Uterus (tissue), 2 donors: ENCODE results near the gene CEACAM18.

Experiments
- POLR2A ChIP-seq, 2 donors: fragments of 450-650 bp; IDR thresholded peaks; one replicate each; pipeline ENCODE4 v1.6.1; 2016; ENCODE audit warnings: antibody characterized with exemption in 2 of 2, mild to moderate bottlenecking in 1 of 2, moderate library complexity in 1 of 2
- TF ChIP-seq, protein P1 (sequence below), 4 experiments: fragments of 200-600 bp in 2 of 4; fragments of 450-650 bp in 2 of 4; sonication (generic) in 2 of 4; IDR thresholded peaks; one replicate each; pipeline ENCODE4 v1.5.1; 2016 to 2019; ENCODE audit warnings: antibody characterized with exemption in 4 of 4, mild to moderate bottlenecking in 2 of 4, moderate library complexity in 1 of 4

DNA sequence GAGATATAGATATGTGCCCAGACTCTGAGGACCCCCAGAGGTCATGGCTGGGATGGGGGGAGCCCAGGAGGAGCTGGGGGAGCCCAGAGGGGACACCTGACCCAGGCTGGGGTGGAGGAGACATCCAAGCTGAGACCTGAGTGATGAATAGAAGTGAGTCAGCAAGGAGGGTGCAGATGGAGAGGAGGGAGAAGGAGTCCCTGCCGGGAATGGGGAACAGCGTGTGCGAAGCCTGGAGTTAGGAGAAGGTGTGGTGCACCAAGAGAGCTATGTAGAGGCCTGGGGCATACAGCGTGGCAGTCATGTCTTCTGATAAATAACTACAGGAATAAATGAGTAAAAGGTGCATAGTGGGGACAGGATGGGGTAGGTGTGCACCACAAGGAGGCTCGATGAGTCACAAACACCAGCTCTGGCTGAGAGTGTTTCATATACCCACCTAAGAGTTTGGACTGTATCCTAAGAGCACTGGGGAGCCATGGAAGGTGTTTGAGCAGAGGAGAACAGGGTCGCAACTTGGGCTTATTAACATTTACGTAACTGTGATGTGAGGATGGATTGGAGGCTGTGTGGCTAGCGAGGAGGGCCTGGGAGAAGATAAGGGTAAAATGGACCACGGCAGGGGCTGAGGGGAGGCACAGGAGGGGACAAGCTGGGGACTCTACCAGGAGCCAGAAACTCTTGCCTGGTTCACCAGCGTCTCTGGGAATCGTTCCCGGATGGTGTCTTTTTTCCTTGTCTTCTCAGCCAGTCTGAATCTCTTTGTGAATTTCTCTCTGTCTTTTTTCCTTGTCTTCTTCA lies 1.4 kb downstream of the CEACAM18 start:
- TF ChIP-seq, protein P1, sequence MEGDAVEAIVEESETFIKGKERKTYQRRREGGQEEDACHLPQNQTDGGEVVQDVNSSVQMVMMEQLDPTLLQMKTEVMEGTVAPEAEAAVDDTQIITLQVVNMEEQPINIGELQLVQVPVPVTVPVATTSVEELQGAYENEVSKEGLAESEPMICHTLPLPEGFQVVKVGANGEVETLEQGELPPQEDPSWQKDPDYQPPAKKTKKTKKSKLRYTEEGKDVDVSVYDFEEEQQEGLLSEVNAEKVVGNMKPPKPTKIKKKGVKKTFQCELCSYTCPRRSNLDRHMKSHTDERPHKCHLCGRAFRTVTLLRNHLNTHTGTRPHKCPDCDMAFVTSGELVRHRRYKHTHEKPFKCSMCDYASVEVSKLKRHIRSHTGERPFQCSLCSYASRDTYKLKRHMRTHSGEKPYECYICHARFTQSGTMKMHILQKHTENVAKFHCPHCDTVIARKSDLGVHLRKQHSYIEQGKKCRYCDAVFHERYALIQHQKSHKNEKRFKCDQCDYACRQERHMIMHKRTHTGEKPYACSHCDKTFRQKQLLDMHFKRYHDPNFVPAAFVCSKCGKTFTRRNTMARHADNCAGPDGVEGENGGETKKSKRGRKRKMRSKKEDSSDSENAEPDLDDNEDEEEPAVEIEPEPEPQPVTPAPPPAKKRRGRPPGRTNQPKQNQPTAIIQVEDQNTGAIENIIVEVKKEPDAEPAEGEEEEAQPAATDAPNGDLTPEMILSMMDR (IDR thresholded peaks at IDR 0.05): no peak
- TF ChIP-seq POLR2A (IDR thresholded peaks at IDR 0.05): no peak
